PC-3 (cell line): Measurements from ENCODE around the gene CYP1B1. TPM values are rescaled to one million over a fixed set of nuclear protein-coding genes. Genes with fewer than 3 reads are reported as not detected.

Source experiments
- ATAC-seq: fragments of 200-7000 bp; cut with Tn5 transposase; 2 replicates; pipeline ENCODE4 v1.9.1; 2020; ENCODE audit warnings: mild to moderate bottlenecking, moderate library complexity
- Bru-seq: library from RNA; stranded (reverse); fragments of 400-500 nt; gene quantifications from one replicate; lab custom pipeline; 2021; lab: Mats Ljungman, UMichigan
- BruChase-seq, 2 experiments: library from RNA; stranded (reverse); fragments of 400-500 nt; gene quantifications; one replicate each; lab custom pipeline; 2021; lab: Mats Ljungman, UMichigan
- BruUV-seq: library from RNA; stranded (reverse); fragments of 400-500 nt; replicated peaks from 2 replicates; lab custom pipeline; 2021; lab: Mats Ljungman, UMichigan
- CTCF ChIA-PET: fragments of 300-600 bp; sonication (Branson Sonifier 250); formaldehyde crosslinking; loops from one replicate; lab custom pipeline; 2022; ENCODE audit warnings: antibody characterized with exemption; lab: Charles Lee
- POLR2A ChIA-PET: fragments of 300-600 bp; sonication (Branson Sonifier 250); formaldehyde crosslinking; loops from one replicate; lab custom pipeline; 2022; ENCODE audit warnings: antibody characterized with exemption; ENCODE audit not compliant: unreplicated experiment; lab: Charles Lee
- DNase-seq: peaks from one replicate; pipeline ENCODE4 v3.0.0-alpha.2; 2015
- H2AFZ ChIP-seq: fragments of 300-600 bp; sonication (generic); 2 replicates; pipeline ENCODE4 v1.6.0; 2016; ENCODE audit warnings: antibody characterized with exemption, low read length
- H3F3A ChIP-seq: fragments of 300-600 bp; sonication (generic); one replicate; pipeline ENCODE4 v1.6.0; 2017; ENCODE audit warnings: antibody characterized with exemption, low read length, control low read depth, mild to moderate bottlenecking; ENCODE audit not compliant: unreplicated experiment
- H3K27ac ChIP-seq: fragments of 300-600 bp; sonication (generic); 2 replicates; pipeline ENCODE4 v1.5.1; 2016; ENCODE audit warnings: mild to moderate bottlenecking, low read length
- H3K27me3 ChIP-seq: fragments of 300-600 bp; sonication (generic); 2 replicates; pipeline ENCODE4 v1.6.1; 2016; ENCODE audit warnings: low read length, mixed read lengths
- H3K36me3 ChIP-seq: fragments of 300-600 bp; sonication (generic); 2 replicates; pipeline ENCODE4 v1.6.1; 2016; ENCODE audit warnings: low read depth, mixed run types, low read length, mixed read lengths
- H3K4me1 ChIP-seq: fragments of 300-600 bp; sonication (generic); 2 replicates; pipeline ENCODE4 v1.5.1; 2016; ENCODE audit warnings: low read length; ENCODE audit not compliant: insufficient read depth
- H3K4me2 ChIP-seq: fragments of 300-600 bp; sonication (generic); 2 replicates; pipeline ENCODE4 v1.6.0; 2016; ENCODE audit warnings: low read length
- H3K4me3 ChIP-seq: fragments of 300-600 bp; sonication (generic); 2 replicates; pipeline ENCODE4 v1.5.1; 2016; ENCODE audit warnings: mild to moderate bottlenecking, low read length, mixed read lengths
- H3K79me2 ChIP-seq: fragments of 300-600 bp; sonication (generic); 2 replicates; pipeline ENCODE4 v1.6.1; 2017; ENCODE audit warnings: low read length, mixed read lengths
- H3K9ac ChIP-seq: fragments of 300-600 bp; sonication (generic); 2 replicates; pipeline ENCODE4 v1.6.0; 2016; ENCODE audit warnings: mild to moderate bottlenecking, low read length
- H3K9me2 ChIP-seq: fragments of 300-600 bp; sonication (generic); replicated peaks from 2 replicates; pipeline ENCODE4 v1.6.1; 2016; ENCODE audit warnings: mixed run types, low read length, mixed read lengths
- H3K9me3 ChIP-seq: fragments of 300-600 bp; sonication (generic); 2 replicates; pipeline ENCODE4 v1.6.1; 2016; ENCODE audit warnings: low read length, mixed read lengths
- H4K20me1 ChIP-seq: fragments of 300-600 bp; sonication (generic); 2 replicates; pipeline ENCODE4 v1.6.1; 2016; ENCODE audit warnings: low read length, mixed read lengths
- CTCF ChIP-seq: fragments of 300-600 bp; sonication (generic); conservative IDR thresholded peaks from 2 replicates; pipeline ENCODE4 v1.5.1; 2017; ENCODE audit warnings: antibody characterized with exemption, low read depth, mild to moderate bottlenecking, low read length
- EZH2 ChIP-seq: fragments of 300-600 bp; sonication (generic); IDR thresholded peaks from one replicate; pipeline ENCODE4 v1.6.1; 2017; ENCODE audit warnings: antibody characterized with exemption, mild to moderate bottlenecking, low read length; ENCODE audit not compliant: unreplicated experiment
- EZH2phosphoT487 ChIP-seq: fragments of 300-600 bp; sonication (generic); IDR thresholded peaks from 2 replicates; pipeline ENCODE4 v1.6.1; 2018; ENCODE audit warnings: mild to moderate bottlenecking, antibody characterized with exemption, low read length, borderline replicate concordance
- intact Hi-C: fragments of 100-400 bp; cut with micrococcal nuclease; formaldehyde crosslinking; loops from 2 replicates; pipeline ENCODE4 v1.9.0; 2023
- long read RNA-seq: library from polyadenylated mRNA; unstranded; transcript quantifications from one replicate; pipeline ENCODE4 v2.0.0, GENCODE V29; 2021; ENCODE audit not compliant: unreplicated experiment
- total RNA-seq: library from RNA; depleted of rRNA; stranded (reverse); fragments of >200 nt; gene quantifications from 2 replicates; pipeline ENCODE4 v1.2.3, GENCODE V29; 2014; rRNA removed

Gene CYP1B1
- 37.2 and 50.0 TPM in 2 replicates for total RNA-seq
- Bru-seq, nascent RNA, result percentile 35 among the genes with signal in this experiment
- BruChase-seq, experiment 1, labeled RNA remaining after a 6-hour chase, result percentile 46 among the genes with signal in this experiment
- percentile 59 among the genes with signal in this experiment for BruChase-seq, experiment 2, labeled RNA remaining after a 2-hour chase
- long read RNA-seq, full-length matches to known transcripts, result 95 of 115 reads
- long read RNA-seq, partial matches to known transcripts, result 7 of 115 reads
- long read RNA-seq, other reads (novel, unspliced or antisense), result 13 of 115 reads

GRCh38 chr2:38075507-38076151, at the start of gene CYP1B1:
Gene CYP1B1, minus strand, starts transcription at chr2:38076151. Its CDS starts 763 bp downstream, at chr2:38075388.
- Histone ChIP-seq H3K36me3 (no peaks in the 10 kb centered on the region), H2AFZ (peak within 1 kb of the TSS; percentile 55), H3K9me2 (no peaks in the 10 kb centered on the region), H3K79me2 (peaks cover 49% of the 10 kb centered on the region), H3K4me1 (peaks cover 27% of the 10 kb centered on the region), H3K4me2 (peak within 1 kb of the TSS; percentile 83), H3K9me3 (no peaks in the 10 kb centered on the region), H3K27ac (peak within 1 kb of the TSS; percentile 85), H4K20me1 (no peaks in the 10 kb centered on the region), H3F3A (no peaks in the 10 kb centered on the region), H3K4me3 (peak within 1 kb of the TSS; percentile 69), H3K9ac (peak within 1 kb of the TSS; percentile 90), H3K27me3 (peaks cover 34% of the 10 kb centered on the region)
- no peak for DNase-seq
- BruUV-seq, result TSS peak; percentile 45
- ChIA-PET CTCF (no interaction called here), POLR2A (interaction anchor here (0.6 kb wide), 1 partner anchor 199 kb away, joined by 5 read pairs; no protein-coding TSS in a partner anchor)
- ATAC-seq, result peak; percentile 4; the same call in 1 of the 2 replicates
- intact Hi-C loops, result loop anchor here (5.0 kb wide), 2 partner anchors 42 to 93 kb away; no protein-coding TSS in a partner anchor
- TF ChIP-seq CTCF (no peak), EZH2 (no peak), EZH2phosphoT487 (no peak)

- ATAC-seq, result no peak
- no peak for DNase-seq
- Histone ChIP-seq H3K27ac (no peak overlapping the region), H3K4me2 (no peak overlapping the region), H3K9me3 (peaks cover 9% of the 10 kb centered on the region; the same call in 1 of the 2 replicates), H3F3A (no peaks in the 10 kb centered on the region), H3K79me2 (no peaks in the 10 kb centered on the region), H3K4me1 (no peaks in the 10 kb centered on the region), H3K36me3 (no peaks in the 10 kb centered on the region), H3K9me2 (no peaks in the 10 kb centered on the region), H4K20me1 (no peaks in the 10 kb centered on the region), H3K4me3 (no peak overlapping the region), H2AFZ (no peak overlapping the region), H3K27me3 (no peaks in the 10 kb centered on the region), H3K9ac (no peak overlapping the region)
- intact Hi-C loops, result no loop called here
- TF ChIP-seq EZH2, result no peak
- TF ChIP-seq CTCF, result no peak
- TF ChIP-seq EZH2phosphoT487, result no peak
- ChIA-PET CTCF (no interaction called here), POLR2A (no interaction called here)
- BruUV-seq, result no TSS peak
These were observed 49.1 kb upstream of the CYP1B1 start for GRCh38 chr2:38125007-38125406.
